Kidney (tissue), 14 donors: Measurements from ENCODE around the gene TMEM203. TPM values are rescaled to one million over a fixed set of nuclear protein-coding genes. Genes with fewer than 3 reads are reported as not detected.
"Not testable (repeated sequence)": the region's sequence is repeated elsewhere in the genome, so short reads cannot be mapped to it uniquely, and the experiment has no call there.

Experiments
- DNase-seq, 5 donors: peaks; one replicate each; pipeline ENCODE4 v3.0.0-alpha.2; 2013 to 2020
- FAIRE-seq: peaks from 2 replicates; lab custom pipeline; 2012; peaks lifted over from hg19 to GRCh38; lab: Jason Lieb, UNC
- H3K27ac ChIP-seq, 2 donors: one replicate each; pipeline ENCODE4 v1.7.0; 2013; ENCODE audit warnings: low read depth in 2 of 2, low read length in 2 of 2, inconsistent platforms in 1 of 2
- H3K27me3 ChIP-seq: one replicate; pipeline ENCODE4 v1.7.1; 2013; ENCODE audit warnings: low read length, inconsistent platforms; ENCODE audit not compliant: control insufficient read depth, insufficient read depth
- H3K36me3 ChIP-seq, 3 donors: one replicate each; pipeline versions ENCODE4 v1.7.0 to v1.7.1; 2013; ENCODE audit warnings: low read length in 3 of 3, control low read depth in 1 of 3, inconsistent platforms in 1 of 3; ENCODE audit not compliant: insufficient read depth in 3 of 3, control insufficient read depth in 2 of 3
- H3K4me1 ChIP-seq, 3 donors: one replicate each; pipeline versions ENCODE4 v1.7.0 to v1.7.1; 2013; ENCODE audit warnings: low read length in 3 of 3, inconsistent platforms in 1 of 3, low read depth in 1 of 3; ENCODE audit not compliant: control insufficient read depth in 2 of 3, insufficient read depth in 2 of 3
- H3K4me3 ChIP-seq, 3 donors: one replicate each; pipeline versions ENCODE4 v1.7.0 to v1.8.1; 2013; ENCODE audit warnings: low read length in 3 of 3, control low read depth in 1 of 3, inconsistent platforms in 1 of 3
- H3K9ac ChIP-seq, 3 donors: one replicate each; pipeline versions ENCODE4 v1.7.0 to v1.7.1; 2013; ENCODE audit warnings: low read length in 3 of 3, control low read depth in 1 of 3, inconsistent platforms in 1 of 3
- H3K9me3 ChIP-seq, 3 donors: one replicate each; pipeline versions ENCODE4 v1.7.0 to v1.7.1; 2013; ENCODE audit warnings: low read length in 3 of 3, control low read depth in 1 of 3, inconsistent platforms in 1 of 3; ENCODE audit not compliant: control insufficient read depth in 2 of 3, insufficient read depth in 1 of 3
- CTCF ChIP-seq: IDR thresholded peaks from 3 replicates; pipeline ENCODE4 v1.5.1; 2012; ENCODE audit warnings: mild to moderate bottlenecking, moderate library complexity, borderline replicate concordance; ENCODE audit not compliant: insufficient read depth; ENCODE audit errors: extremely low read depth
- intact Hi-C: fragments of 100-400 bp; cut with DNase I; formaldehyde crosslinking; loops from one replicate; pipeline ENCODE4 v1.11.1; 2022
- polyA plus RNA-seq: library from polyadenylated mRNA; stranded (reverse); fragments of 350-450 nt; fragmentation: Illumina TruSeq; extraction: RNeasy Lipid Tissue Mini Kit (QIAGEN cat#74804); gene quantifications from one replicate; pipeline ENCODE4 v1.2.3, GENCODE V29; 2014; ENCODE audit warnings: low read depth, low replicate concordance; ENCODE audit not compliant: insufficient read depth
- total RNA-seq: library from RNA; stranded (reverse); fragmentation: NEBNext Ultra II Directional; extraction: Animal tissue kit (Norgen Biotek cat#: 25700); gene quantifications from one replicate; pipeline ENCODE4 v1.2.1, GENCODE V29; 2021
- donor health status: control.
- donor health status: control.
- donor health status: control.
- donor health status: control.
- donor health status: control.
- donor health status: DM: yes; HTN: yes; CAD: no.
- donor health status: Normal renal cell carcinoma (clear cell type).

Gene TMEM203
- total and polyA plus RNA-seq, 2 donors from 2014 or later = 36.3 to 53.5 TPM

- Histone ChIP-seq H3K4me3 (no peak overlapping the region), H3K27me3 (no peaks in the 10 kb centered on the region), H3K27ac (no peak overlapping the region), H3K9me3 (no peaks in the 10 kb centered on the region), H3K36me3 (peaks cover 2 to 13% (median 6%) of the 10 kb centered on the region in 3 donors), H3K4me1 (peaks cover 0 to 15% (median 11%) of the 10 kb centered on the region in 3 donors), H3K9ac (peak overlapping the region in 1 of 3 donors; percentile 3)
- no peak for TF ChIP-seq CTCF
- intact Hi-C loops = no loop called here
- no peak for DNase-seq
- no peak for FAIRE-seq
These were observed 38.4 kb upstream of the TMEM203 start for GRCh38 chr9:137243626-137244485.

GRCh38 chr9:137243266-137243625, 37.8 kb upstream of the TMEM203 start:
- H3K27me3 ChIP-seq, FAIRE-seq, H3K27ac ChIP-seq, DNase-seq, intact Hi-C loops, H3K9me3 ChIP-seq: not testable (repeated sequence)
- peak overlapping the region in 1 of 3 donors; percentile 3 for H3K9ac ChIP-seq
- H3K4me1 ChIP-seq = peaks cover 0 to 15% (median 11%) of the 10 kb centered on the region in 3 donors
- H3K36me3 ChIP-seq = peaks cover 2 to 13% (median 6%) of the 10 kb centered on the region in 3 donors
- H3K4me3 ChIP-seq = peak overlapping the region in 1 of 3 donors; percentile 76

- Histone ChIP-seq H3K27ac (peak overlapping the region; percentile 78 to 83), H3K4me3 (peak overlapping the region; percentile 32 to 76 (median 70)), H3K9me3 (no peaks in the 10 kb centered on the region), H3K36me3 (peaks cover 2 to 13% (median 6%) of the 10 kb centered on the region in 3 donors), H3K27me3 (no peaks in the 10 kb centered on the region), H3K9ac (peak overlapping the region in 2 of 3 donors; percentile 71 to 77), H3K4me1 (peaks cover 0 to 16% (median 11%) of the 10 kb centered on the region in 3 donors)
- no peak for TF ChIP-seq CTCF
- FAIRE-seq = no peak
- DNase-seq = no peak
- intact Hi-C loops = no loop called here
These were observed 37.1 kb upstream of the TMEM203 start for GRCh38 chr9:137242269-137243203.
